Activated gamma-delta T cell treated with Interleukin-2 at 50 U/mL for 16 hours (primary cell): ENCODE results near the gene PAEP.
"Not testable (repeated sequence)": the region's sequence is repeated elsewhere in the genome, so short reads cannot be mapped to it uniquely, and the experiment has no call there.

ENCODE experiments used
- DNase-seq: peaks from one replicate; pipeline ENCODE4 v3.0.0-alpha.2; 2020

The PAEP gene

DNA sequence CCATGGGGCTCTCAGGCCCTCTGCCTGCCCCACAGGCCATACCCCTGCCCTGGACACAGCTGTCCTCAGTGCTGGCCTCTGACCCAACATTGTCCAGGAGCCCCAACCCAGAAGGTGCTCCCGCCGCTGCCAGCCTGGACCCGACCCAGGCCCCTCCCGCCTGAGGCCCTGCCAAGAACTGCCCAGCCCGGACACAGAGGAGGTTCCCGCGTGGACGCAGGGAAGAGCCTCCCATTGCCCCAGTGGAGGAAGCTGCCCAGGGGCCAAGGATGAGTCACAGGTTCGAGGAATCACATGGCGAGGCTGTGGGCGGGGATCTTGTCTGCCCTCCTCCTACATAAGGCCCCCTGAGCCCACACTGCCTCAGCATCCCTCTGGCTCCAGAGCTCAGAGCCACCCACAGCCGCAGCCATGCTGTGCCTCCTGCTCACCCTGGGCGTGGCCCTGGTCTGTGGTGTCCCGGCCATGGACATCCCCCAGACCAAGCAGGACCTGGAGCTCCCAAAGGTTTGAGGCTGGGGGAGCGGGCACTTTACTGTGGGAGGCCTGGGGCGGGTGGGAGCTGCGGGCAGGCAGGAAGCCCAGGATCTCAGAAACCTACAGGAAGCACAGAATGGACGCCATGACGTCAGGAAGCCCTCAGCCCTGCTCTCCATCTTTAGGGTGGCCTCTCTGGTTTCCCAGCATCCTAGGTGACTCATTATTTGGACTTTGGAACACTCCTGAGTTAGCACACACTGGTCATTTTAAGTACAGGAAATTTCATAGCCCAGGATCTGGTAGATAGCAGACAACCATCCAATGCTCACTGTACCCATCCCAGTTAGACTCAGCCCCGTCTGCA is at the start of gene PAEP:
PAEP (plus strand) TSS at position 366 of the 844 bp plus-strand sequence.
- no peak for DNase-seq

DNA sequence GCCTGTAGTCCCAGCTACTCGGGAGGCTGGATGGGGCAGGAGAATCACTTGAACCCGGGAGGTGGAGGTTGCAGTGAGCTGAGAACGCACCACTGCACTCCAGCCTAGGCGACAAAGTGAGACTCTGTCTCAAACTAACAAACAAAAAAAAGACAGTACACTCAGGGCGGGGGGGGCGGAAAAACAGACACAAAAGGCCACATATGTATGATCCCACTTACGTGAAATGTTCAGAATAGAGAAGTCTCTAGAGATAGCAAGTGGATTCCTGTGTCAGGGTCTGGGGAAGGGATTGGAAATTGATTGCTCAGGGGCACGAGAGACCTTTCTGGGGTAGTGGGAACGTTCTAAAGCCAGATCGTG is 49.3 kb upstream of the PAEP start:
- no peak for DNase-seq

- no peak for DNase-seq
Measured at GRCh38 chr9:135512904-135513303, 48.7 kb upstream of the PAEP start.

DNA sequence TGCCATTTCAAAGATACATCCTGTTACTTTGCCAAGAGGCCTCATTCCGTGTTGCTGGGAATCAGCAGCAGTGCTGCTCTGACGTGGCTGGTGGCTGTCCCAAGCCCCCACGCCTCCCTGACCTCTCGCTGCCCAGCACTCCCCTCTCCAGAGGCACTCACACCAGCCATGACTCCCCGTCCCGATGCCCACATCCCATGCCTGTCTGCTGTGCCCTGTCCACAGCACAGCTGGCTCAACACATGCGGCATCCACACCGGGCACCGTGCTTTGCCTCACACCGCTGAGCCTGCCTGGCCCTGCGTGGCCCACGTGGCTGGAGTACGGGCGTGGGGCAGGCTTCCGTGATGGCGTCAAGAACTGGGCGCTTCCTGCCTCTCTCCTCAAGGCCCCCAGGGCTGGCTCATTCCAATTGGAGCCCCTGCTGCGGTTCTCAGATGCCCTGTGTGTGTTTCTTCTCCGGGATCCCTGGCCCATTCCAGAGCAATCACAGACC is 48.2 kb upstream of the PAEP start:
- DNase-seq = no peak

DNA sequence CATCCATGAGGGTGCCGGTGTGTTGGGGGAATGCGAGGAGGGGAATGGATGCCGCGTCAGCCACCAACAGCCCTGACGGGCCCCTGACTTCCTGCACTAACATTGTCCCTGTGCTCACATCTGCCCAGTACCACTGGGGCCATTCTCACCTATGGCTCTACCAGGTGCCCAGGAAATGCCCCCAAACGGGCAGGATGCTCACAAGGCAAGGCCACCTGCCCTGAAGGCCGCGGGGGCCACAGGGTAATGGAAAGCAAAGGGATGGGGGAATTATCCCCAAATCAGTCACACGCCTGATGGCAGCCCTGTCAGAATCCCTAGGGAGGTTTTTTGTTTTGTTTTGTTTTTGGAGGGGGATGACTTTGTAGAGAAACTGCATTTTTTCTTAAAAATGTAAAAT is 47.6 kb upstream of the PAEP start:
- DNase-seq = not testable (repeated sequence)

GRCh38 chr9:135514342-135515082 is 47.0 kb upstream of the PAEP start:
- DNase-seq = no peak

DNA sequence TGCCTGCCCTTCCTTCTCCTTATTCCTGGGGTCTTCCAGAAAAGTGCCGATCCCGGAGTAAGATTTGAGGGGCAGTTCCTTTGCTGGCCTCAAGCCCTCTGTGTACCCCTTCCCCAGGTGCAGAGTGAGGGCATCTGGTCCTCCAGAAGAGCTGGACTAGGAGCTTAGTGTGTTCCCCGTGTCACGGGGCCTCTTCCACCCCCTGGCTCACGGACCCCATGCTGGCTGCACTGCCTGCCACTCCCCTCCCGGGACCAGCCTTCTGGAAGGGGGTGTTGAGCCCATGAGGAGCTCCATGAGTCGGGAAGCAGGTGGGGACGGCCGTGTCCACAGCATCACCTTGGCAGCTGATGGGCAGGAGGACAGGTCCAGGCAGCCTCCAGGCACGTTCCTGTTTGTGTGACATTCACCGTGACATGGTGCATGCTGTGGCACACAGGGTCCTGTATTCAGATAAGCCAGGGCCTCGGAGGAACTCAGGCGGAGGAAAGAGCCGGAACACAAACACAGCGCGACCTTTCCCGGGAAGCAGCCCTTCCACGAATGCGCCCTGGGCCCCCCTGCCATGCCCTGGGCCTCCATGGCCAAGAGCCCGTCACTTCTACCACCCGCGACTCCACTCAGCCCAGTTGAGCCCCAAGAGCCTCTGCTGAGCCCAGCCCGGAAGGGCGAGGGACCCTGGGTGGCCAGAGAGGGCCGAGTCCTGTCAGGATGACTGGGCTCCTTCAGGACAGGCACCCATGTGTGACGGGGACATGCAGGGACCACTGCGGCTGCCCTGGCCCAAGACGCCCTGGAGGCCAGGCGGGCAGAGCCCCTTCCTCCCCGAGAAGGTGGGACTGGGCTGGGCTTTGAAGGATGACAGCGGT is 46.2 kb upstream of the PAEP start:
- no peak for DNase-seq

DNA sequence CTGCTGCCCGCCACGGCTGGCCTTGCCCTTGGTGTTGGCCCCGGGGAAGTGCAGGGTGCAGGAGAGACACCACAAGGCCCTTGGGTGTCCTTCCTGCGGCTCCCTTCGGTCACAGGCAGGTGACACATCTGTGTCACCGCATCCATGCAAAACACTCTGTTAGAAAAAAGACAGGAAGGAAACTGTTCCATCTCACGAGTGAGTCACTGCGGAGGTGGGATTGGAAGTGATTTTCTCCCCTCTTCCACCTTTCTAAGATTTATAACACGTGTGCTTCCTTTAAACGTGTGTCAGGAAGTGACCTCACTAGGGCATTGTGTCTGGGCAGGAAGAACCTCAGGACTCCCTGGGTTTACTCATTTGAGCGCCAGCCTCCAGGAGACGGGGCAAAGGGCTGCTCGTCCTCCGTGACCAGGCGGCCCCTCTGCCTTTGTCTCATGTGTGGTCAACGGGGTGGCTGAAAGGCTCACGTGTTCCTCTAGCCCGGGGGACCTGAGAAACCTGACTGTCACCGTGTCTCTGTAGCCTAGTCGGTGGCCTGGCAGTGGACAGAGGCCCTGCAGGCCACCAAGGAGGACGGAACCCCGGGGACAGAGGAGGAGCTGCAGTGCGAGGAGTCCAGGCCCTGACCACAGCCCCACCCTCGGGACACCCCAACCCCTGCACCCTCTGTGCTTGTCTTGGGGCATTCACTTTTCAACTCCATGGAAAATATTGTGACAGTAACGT is 45.3 kb upstream of the PAEP start:
- DNase-seq = no peak

DNA sequence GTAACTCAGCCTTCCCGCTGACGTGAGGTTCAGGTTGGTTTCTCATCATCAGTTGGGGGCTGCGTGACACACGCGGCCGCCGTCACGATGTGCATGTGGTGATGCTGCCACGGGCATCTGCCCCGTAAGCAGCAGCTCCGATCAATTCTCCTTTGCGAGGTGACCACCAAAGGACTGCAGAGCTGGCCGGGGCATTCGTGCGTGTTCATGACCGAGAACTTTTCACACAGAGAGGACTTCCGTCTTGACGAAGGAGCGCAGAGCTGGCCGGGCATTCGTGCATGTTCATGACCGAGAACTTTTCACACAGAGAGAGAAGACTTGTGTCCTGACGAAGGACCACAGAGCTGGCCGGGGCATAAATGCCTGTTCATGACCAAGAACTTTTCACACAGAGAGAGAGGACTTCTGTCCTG is 44.1 kb upstream of the PAEP start:
- no peak for DNase-seq

DNA sequence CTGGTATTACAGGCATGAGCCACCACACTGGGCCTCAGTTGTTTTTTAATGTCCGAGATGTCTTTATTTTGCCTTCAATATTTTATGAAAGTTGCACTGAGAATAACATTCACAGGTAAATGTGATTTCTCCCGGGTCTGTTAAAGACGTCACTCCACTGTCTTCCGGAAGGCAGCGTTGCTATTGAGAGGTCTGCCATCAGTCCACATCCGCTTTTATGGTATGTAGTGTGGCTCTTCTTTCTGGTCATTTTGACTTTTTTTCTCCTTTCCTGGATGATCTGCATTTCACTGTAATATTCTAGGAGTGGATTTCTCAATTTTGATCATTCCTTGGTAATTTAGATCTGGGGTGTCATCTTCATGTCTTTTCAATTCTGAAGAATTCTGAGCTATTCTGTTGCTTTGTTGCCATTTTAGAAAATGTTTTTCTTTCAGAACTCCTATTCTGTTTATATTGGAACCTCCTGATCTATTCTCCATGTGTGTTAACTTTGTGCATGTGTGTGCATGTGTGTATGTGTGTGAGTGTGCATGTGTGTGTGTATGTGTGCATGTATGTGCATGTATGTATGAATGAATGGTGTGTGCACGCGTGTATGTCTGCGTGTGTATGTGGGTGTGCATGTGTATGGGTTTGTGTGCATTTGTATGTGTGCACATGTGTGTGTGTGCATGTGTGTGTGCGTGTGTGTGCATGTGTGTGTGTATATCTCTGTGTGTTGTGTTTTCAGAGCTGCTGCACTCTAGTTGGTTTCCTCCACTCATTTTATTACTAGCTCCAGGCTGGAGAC is 42.2 kb upstream of the PAEP start:
- no peak for DNase-seq

- no peak for DNase-seq
Measured at GRCh38 chr9:135520916-135521607, 40.5 kb upstream of the PAEP start, which contains the start of gene LCN1. TSS of gene LCN1 (plus strand) at chr9:135521440. CDS start at chr9:135521498, 58 bp downstream.

GRCh38 chr9:135521608-135522095 is 39.9 kb upstream of the PAEP start:
- no peak for DNase-seq

DNA sequence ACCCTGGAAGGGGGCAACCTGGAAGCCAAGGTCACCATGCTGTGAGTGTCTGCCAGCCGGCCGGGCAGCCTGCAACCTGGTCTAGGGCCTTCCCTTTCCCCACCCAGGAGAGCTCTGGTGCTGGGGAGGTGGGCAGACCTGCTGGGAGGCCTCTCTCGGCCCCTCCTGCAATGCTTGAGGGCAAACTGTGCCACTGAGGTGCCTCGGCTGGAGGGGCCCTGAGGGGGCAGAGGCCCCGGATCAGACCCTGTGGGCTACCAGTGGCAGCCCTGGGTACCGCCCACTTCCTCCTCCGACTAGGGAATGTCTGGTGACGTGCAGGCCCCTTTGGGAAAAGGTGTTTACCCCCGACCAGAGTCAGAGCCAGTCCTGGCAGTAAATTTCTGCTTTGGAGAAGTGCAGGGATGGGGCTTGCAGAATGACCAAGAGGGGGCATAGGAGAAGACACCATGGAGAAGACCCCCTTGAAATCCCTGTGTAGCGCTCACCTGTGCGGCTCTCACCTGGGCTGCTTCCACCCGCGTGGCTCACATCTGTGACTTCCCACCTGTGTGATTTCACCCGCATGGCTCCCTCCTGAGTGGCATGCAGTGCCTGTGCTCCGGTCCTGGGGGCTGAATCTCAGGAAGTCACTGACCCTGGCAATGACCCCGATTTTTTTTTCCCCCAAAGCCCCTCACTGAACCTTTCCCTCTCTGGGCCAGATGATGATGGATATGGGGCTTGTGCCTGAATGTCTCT is 39.2 kb upstream of the PAEP start:
- no peak for DNase-seq

- no peak for DNase-seq
Measured at GRCh38 chr9:135522931-135523330, 38.6 kb upstream of the PAEP start.

DNA sequence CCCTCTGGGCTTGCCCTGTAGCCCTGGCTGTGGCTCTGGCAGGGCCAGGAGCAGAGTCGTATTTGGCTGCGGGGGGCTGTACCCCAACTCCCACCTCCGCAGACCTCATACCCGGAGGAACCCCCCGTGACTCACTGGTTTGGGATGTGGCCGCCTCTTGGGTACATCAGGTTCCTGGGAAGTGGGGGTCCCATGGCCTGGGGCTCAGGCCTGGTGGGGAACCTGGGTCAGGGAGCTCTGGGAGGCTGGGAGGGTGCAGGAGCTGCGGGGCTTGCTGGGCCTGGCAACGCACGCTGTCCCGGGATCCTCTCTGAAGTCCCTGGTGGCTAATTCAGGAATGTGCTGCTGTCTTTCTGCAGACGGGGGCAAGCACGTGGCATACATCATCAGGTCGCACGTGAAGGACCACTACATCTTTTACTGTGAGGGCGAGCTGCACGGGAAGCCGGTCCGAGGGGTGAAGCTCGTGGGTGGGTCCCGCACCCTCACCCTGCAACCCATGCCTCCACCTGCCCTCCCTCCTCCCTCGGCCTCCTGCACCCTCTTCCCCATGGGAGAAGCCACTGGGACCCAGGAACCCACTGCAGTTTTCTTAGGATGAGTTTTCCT is 37.9 kb upstream of the PAEP start:
- DNase-seq = no peak

DNA sequence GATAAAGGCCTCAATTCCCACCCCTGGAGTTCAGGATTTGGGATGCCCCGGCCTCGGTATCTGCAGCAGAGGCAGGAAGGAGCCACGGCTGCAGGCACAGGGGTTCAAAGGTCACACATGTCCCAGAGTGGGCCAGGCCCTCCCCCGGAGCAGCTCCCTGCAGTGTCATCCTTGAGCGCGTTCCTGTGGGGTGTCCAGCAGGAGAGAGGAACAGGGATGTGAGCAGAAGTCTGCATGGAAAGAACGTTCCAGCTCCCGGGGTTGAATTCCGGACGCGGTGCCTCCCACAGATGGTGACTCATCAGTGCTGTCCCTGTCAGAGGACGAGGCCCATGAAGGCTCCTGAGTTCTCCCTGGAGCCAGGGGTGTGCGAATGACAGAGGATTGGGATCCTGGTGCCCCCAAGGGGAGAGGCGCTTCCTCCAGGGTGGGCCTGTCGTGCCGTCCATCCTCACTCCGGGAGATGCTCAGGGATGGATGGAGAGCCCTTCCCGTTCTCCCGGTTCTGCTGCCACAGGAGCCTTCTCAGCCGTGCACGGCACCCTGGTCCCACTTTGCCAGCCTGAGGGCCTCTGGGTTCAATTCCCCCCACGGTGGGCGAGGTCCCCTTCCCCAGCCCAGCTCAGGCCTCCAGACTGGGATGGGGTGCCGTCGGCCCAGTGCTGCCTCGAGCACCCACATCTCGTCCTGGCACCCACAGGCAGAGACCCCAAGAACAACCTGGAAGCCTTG is 37.3 kb upstream of the PAEP start:
- DNase-seq = no peak

- no peak for DNase-seq
Measured at GRCh38 chr9:135525241-135526088, 36.1 kb upstream of the PAEP start.
